ENCODE results near the gene SEL1L. TPM values are rescaled to one million over a fixed set of nuclear protein-coding genes. Genes with fewer than 3 reads are reported as not detected.

SEL1L gene
- total and polyA plus RNA-seq, 2 of the 13 experiments (the other 11 are each of a cell fraction or from before 2014, with no cell fraction given): 15.3 to 61.0 TPM

GRCh38 chr14:81435391-81436295, 98.0 kb downstream of the SEL1L start (continued):
- TF ChIP-seq AFF4 (CRISPR knock-in tag; IDR thresholded peaks at IDR 0.05) (no peak), TSC22D2 (CRISPR knock-in tag; IDR thresholded peaks at IDR 0.05; ENCODE audit: borderline replicate concordance) (no peak), LRRFIP1 (CRISPR knock-in tag; conservative IDR thresholded peaks at IDR 0.05) (no peak), ZNF766 (CRISPR knock-in tag; IDR thresholded peaks at IDR 0.05; ENCODE audit: borderline replicate concordance) (no peak), ZBTB7B (CRISPR knock-in tag; IDR thresholded peaks at IDR 0.05) (0 out of 2 replicates have a peak, but pooled peaks have one; percentile 16), NCOA1 (CRISPR knock-in tag; IDR thresholded peaks at IDR 0.05) (no peak), PHF8 (CRISPR knock-in tag; IDR thresholded peaks at IDR 0.05) (peak; percentile 68), ZNF614 (CRISPR knock-in tag; IDR thresholded peaks at IDR 0.05; ENCODE audit: borderline replicate concordance) (no peak), ZNF274 (CRISPR knock-in tag; IDR thresholded peaks at IDR 0.05) (no peak), RARA (CRISPR knock-in tag; IDR thresholded peaks at IDR 0.05) (no peak), ZNF556 (CRISPR knock-in tag; IDR thresholded peaks at IDR 0.05; ENCODE audit: borderline replicate concordance) (no peak; the same call in 1 of the 2 replicates), HMGA1 (CRISPR knock-in tag; conservative IDR thresholded peaks at IDR 0.05) (no peak)
- TF ChIP-seq, protein P1, sequence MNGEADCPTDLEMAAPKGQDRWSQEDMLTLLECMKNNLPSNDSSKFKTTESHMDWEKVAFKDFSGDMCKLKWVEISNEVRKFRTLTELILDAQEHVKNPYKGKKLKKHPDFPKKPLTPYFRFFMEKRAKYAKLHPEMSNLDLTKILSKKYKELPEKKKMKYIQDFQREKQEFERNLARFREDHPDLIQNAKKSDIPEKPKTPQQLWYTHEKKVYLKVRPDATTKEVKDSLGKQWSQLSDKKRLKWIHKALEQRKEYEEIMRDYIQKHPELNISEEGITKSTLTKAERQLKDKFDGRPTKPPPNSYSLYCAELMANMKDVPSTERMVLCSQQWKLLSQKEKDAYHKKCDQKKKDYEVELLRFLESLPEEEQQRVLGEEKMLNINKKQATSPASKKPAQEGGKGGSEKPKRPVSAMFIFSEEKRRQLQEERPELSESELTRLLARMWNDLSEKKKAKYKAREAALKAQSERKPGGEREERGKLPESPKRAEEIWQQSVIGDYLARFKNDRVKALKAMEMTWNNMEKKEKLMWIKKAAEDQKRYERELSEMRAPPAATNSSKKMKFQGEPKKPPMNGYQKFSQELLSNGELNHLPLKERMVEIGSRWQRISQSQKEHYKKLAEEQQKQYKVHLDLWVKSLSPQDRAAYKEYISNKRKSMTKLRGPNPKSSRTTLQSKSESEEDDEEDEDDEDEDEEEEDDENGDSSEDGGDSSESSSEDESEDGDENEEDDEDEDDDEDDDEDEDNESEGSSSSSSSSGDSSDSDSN (CRISPR knock-in tag; IDR thresholded peaks at IDR 0.05): peak; percentile 45
- TF ChIP-seq, protein P2, sequence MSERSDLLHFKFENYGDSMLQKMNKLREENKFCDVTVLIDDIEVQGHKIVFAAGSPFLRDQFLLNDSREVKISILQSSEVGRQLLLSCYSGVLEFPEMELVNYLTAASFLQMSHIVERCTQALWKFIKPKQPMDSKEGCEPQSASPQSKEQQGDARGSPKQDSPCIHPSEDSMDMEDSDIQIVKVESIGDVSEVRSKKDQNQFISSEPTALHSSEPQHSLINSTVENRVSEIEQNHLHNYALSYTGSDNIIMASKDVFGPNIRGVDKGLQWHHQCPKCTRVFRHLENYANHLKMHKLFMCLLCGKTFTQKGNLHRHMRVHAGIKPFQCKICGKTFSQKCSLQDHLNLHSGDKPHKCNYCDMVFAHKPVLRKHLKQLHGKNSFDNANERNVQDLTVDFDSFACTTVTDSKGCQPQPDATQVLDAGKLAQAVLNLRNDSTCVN (CRISPR knock-in tag; IDR thresholded peaks at IDR 0.05; ENCODE audit: borderline replicate concordance): peak; percentile 77; the same call in 1 of the 2 replicates
- TF ChIP-seq, protein P3, sequence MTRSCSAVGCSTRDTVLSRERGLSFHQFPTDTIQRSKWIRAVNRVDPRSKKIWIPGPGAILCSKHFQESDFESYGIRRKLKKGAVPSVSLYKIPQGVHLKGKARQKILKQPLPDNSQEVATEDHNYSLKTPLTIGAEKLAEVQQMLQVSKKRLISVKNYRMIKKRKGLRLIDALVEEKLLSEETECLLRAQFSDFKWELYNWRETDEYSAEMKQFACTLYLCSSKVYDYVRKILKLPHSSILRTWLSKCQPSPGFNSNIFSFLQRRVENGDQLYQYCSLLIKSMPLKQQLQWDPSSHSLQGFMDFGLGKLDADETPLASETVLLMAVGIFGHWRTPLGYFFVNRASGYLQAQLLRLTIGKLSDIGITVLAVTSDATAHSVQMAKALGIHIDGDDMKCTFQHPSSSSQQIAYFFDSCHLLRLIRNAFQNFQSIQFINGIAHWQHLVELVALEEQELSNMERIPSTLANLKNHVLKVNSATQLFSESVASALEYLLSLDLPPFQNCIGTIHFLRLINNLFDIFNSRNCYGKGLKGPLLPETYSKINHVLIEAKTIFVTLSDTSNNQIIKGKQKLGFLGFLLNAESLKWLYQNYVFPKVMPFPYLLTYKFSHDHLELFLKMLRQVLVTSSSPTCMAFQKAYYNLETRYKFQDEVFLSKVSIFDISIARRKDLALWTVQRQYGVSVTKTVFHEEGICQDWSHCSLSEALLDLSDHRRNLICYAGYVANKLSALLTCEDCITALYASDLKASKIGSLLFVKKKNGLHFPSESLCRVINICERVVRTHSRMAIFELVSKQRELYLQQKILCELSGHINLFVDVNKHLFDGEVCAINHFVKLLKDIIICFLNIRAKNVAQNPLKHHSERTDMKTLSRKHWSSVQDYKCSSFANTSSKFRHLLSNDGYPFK (CRISPR knock-in tag; IDR thresholded peaks at IDR 0.05; ENCODE audit: borderline replicate concordance): peak; percentile 55; the same call in 1 of the 2 replicates
